K562 (cell line): ENCODE data around the gene CFL1. TPM values are rescaled to one million over a fixed set of nuclear protein-coding genes. Genes with fewer than 3 reads are reported as not detected.
A peak's percentile ranks its signal among the peaks of the same experiment; 100 is the strongest.

ENCODE experiments used
- CBFA2T2 ChIP-seq: fragments of 450-650 bp; conservative IDR thresholded peaks from 2 replicates; pipeline ENCODE4 v1.6.1; 2017; ENCODE audit warnings: mild to moderate bottlenecking
- DIDO1 ChIP-seq: fragments of 450-650 bp; IDR thresholded peaks from 2 replicates; pipeline ENCODE4 v1.6.1; 2016; ENCODE audit warnings: low read depth, missing biosample characterization, missing genetic modification characterization
- FOXA3 ChIP-seq, 2 experiments: fragments of 450-650 bp in 1 of 2; sonication (generic) in 1 of 2; formaldehyde crosslinking; IDR thresholded peaks in 1 of 2; conservative IDR thresholded peaks in 1 of 2; 2 replicates each; pipeline versions ENCODE4 v1.4.0 to v1.8.0; 2020 to 2022; ENCODE audit warnings: mild to moderate bottlenecking in 2 of 2, missing genetic modification reagents in 1 of 2
- LCOR ChIP-seq: sonication (generic); formaldehyde crosslinking; IDR thresholded peaks from 2 replicates; pipeline ENCODE4 v1.8.0; 2022; ENCODE audit warnings: mild to moderate bottlenecking, missing genetic modification reagents
- MLLT1 ChIP-seq, 2 experiments: fragments of 450-650 bp; IDR thresholded peaks; 2 replicates each; pipeline ENCODE4 v1.6.1; 2016
- NUFIP1 ChIP-seq: fragments of 450-650 bp; IDR thresholded peaks from 2 replicates; pipeline ENCODE4 v1.6.1; 2018; ENCODE audit not compliant: partially characterized antibody
- PBX2 ChIP-seq, 2 experiments: IDR thresholded peaks in 1 of 2; conservative IDR thresholded peaks in 1 of 2; 2 replicates each; pipeline ENCODE4 v1.6.1; 2016; ENCODE audit warnings: low read depth in 2 of 2, mild to moderate bottlenecking in 1 of 2, missing compliant biosample characterization in 1 of 2, missing genetic modification characterization in 1 of 2, moderate library complexity in 1 of 2
- PHB ChIP-seq: fragments of 250-450 bp; sonication (Bioruptor Pico); IDR thresholded peaks from 2 replicates; pipeline ENCODE4 v1.5.0; 2021
- SIN3A ChIP-seq, 2 experiments: fragments of 150-350 bp in 1 of 2; IDR thresholded peaks; 2 replicates each; pipeline ENCODE4 v1.6.1; 2011 to 2016; ENCODE audit warnings: borderline replicate concordance in 2 of 2, low read depth in 2 of 2, low read length in 2 of 2, mild to moderate bottlenecking in 2 of 2, moderate library complexity in 2 of 2; ENCODE audit not compliant: control insufficient read depth in 1 of 2
- SP1 ChIP-seq: sonication (generic); formaldehyde crosslinking; IDR thresholded peaks from 2 replicates; pipeline ENCODE4 v1.8.1; 2022; ENCODE audit warnings: mild to moderate bottlenecking, missing genetic modification reagents
- TAF15 ChIP-seq: fragments of 200-400 bp; formaldehyde crosslinking; IDR thresholded peaks from 2 replicates; pipeline ENCODE4 v1.6.1; 2017; ENCODE audit warnings: mild to moderate bottlenecking, low read depth, low read length, moderate library complexity
- TRIM28 ChIP-seq: fragments of 450-650 bp; IDR thresholded peaks from 2 replicates; pipeline ENCODE4 v1.6.1; 2017
- TSC22D4 ChIP-seq: fragments of 450-650 bp; IDR thresholded peaks from 2 replicates; pipeline ENCODE4 v1.6.1; 2016; ENCODE audit warnings: missing genetic modification characterization, missing biosample characterization, control low read depth
- ZC3H4 ChIP-seq: sonication (generic); formaldehyde crosslinking; IDR thresholded peaks from 2 replicates; pipeline ENCODE4 v1.9.0; 2021; ENCODE audit warnings: missing genetic modification reagents, borderline replicate concordance
- ZNF561 ChIP-seq: fragments of 450-650 bp; formaldehyde crosslinking; conservative IDR thresholded peaks from 2 replicates; pipeline ENCODE4 v1.4.0; 2020; ENCODE audit warnings: mild to moderate bottlenecking, moderate library complexity
- ZNF668 ChIP-seq: fragments of 250-450 bp; sonication (Bioruptor Pico); IDR thresholded peaks from 2 replicates; pipeline ENCODE4 v1.8.0; 2022; ENCODE audit warnings: mild to moderate bottlenecking, inconsistent platforms
- polyA plus RNA-seq, 8 experiments: library from polyadenylated mRNA; depleted of rRNA in 4 of 8; stranded (reverse) in 5 of 8; unstranded in 3 of 8; fragments of >200 nt; fragmentation: Nextera tagmentation in 2 of 8; fragmentation: Illumina TruSeq in 1 of 8; extraction: Ambion mirVana in 2 of 8; extraction: Trizol in 1 of 8; gene quantifications; 2 replicates each; pipeline versions ENCODE4 v1.2.1 to v1.2.3, GENCODE V29; 2011 to 2014; ENCODE audit warnings: inconsistent platforms in 1 of 8, missing spikeins in 1 of 8
- total RNA-seq, 7 experiments: library from RNA; depleted of rRNA in 6 of 7; stranded (reverse); fragments of >200 nt in 6 of 7; fragmentation: Illumina TruSeq in 2 of 7; extraction: Trizol in 2 of 7; gene quantifications; 2 replicates each; pipeline versions ENCODE4 v1.2.1 to v1.2.3, GENCODE V29; 2011 to 2021; ENCODE audit warnings: low replicate concordance in 1 of 7
- TF ChIP-seq, protein P1 (sequence below), 2 experiments: fragments of 200-800 bp in 1 of 2; sonication (Bioruptor generic) in 1 of 2; sonication (generic) in 1 of 2; formaldehyde crosslinking in 1 of 2; IDR thresholded peaks in 1 of 2; conservative IDR thresholded peaks in 1 of 2; 2 replicates each; pipeline versions ENCODE4 v1.5.0 to v1.6.1; 2016 to 2020; ENCODE audit warnings: missing compliant biosample characterization in 1 of 2, missing genetic modification characterization in 1 of 2, missing genetic modification reagents in 1 of 2
- TF ChIP-seq, protein P2 (sequence below): fragments of 450-650 bp; IDR thresholded peaks from 2 replicates; pipeline ENCODE4 v1.6.1; 2018; ENCODE audit not compliant: partially characterized antibody

CFL1 gene
- total and polyA plus RNA-seq, 9 of the 15 experiments (the other 6 are each of a cell fraction or from before 2014, with no cell fraction given), result 105 to 1,101 (median 859) TPM

DNA sequence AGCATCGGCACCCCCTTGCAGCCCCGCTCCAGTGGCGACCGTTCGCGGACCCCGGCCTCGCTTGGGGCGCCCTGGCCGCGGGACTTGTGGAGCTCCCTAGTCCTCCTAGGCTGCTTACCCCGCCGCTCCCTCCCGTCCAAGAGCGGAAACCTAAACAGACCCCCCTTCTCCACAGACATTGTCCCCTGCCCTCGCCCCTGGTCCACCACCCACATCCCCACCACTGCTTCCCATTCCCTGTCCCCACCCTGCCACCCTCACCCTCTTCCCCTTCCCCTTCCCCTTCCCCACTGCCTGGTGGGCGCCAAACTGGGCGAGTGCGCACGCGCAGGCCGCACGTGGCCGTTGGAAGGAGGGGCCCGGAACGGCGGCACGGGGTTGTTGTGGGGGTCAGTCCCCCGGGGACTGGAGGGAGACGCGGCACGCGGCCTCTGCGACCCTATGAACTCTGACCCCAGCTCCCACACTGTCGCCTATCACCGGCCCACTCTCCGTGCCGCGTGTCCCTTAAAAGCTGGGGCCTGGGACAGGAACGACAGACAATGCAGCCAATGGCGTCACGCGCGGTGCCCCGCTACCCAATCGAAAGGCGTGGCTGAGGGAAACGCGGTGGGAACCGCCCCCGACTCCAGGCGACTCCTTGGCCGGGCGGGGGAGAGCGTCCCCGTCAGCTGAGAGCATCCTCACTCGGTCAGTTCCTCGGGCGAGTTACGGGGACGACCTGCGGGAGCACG is 24.5 kb downstream of the CFL1 start, which contains the start of gene SNX32 (continued):
- TF ChIP-seq, protein P1, sequence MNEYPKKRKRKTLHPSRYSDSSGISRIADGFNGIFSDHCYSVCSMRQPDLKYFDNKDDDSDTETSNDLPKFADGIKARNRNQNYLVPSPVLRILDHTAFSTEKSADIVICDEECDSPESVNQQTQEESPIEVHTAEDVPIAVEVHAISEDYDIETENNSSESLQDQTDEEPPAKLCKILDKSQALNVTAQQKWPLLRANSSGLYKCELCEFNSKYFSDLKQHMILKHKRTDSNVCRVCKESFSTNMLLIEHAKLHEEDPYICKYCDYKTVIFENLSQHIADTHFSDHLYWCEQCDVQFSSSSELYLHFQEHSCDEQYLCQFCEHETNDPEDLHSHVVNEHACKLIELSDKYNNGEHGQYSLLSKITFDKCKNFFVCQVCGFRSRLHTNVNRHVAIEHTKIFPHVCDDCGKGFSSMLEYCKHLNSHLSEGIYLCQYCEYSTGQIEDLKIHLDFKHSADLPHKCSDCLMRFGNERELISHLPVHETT (CRISPR knock-in tag; conservative IDR thresholded peaks at IDR 0.05 in 1 of 2, IDR thresholded peaks at IDR 0.05 in 1 of 2), result no peak
- no peak for TF ChIP-seq ZNF561
- TF ChIP-seq PHB (CRISPR knock-in tag), result no peak
- no peak for TF ChIP-seq TSC22D4
- TF ChIP-seq MLLT1 (IDR thresholded peaks at IDR 0.05), result no peak
- TF ChIP-seq LCOR (CRISPR knock-in tag), result no peak
- TF ChIP-seq ZNF668 (CRISPR knock-in tag), result no peak
- peak; percentile 97 for TF ChIP-seq SP1 (CRISPR knock-in tag)
- TF ChIP-seq, protein P2, sequence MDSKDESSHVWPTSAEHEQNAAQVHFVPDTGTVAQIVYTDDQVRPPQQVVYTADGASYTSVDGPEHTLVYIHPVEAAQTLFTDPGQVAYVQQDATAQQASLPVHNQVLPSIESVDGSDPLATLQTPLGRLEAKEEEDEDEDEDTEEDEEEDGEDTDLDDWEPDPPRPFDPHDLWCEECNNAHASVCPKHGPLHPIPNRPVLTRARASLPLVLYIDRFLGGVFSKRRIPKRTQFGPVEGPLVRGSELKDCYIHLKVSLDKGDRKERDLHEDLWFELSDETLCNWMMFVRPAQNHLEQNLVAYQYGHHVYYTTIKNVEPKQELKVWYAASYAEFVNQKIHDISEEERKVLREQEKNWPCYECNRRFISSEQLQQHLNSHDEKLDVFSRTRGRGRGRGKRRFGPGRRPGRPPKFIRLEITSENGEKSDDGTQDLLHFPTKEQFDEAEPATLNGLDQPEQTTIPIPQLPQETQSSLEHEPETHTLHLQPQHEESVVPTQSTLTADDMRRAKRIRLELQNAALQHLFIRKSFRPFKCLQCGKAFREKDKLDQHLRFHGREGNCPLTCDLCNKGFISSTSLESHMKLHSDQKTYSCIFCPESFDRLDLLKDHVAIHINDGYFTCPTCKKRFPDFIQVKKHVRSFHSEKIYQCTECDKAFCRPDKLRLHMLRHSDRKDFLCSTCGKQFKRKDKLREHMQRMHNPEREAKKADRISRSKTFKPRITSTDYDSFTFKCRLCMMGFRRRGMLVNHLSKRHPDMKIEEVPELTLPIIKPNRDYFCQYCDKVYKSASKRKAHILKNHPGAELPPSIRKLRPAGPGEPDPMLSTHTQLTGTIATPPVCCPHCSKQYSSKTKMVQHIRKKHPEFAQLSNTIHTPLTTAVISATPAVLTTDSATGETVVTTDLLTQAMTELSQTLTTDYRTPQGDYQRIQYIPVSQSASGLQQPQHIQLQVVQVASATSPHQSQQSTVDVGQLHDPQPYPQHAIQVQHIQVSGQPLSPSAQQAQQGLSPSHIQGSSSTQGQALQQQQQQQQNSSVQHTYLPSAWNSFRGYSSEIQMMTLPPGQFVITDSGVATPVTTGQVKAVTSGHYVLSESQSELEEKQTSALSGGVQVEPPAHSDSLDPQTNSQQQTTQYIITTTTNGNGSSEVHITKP, result peak; percentile 45
- no peak for TF ChIP-seq SIN3A (IDR thresholded peaks at IDR 0.05; ENCODE audit: borderline replicate concordance in 2 of 2, control insufficient read depth in 1 of 2, low read depth in 2 of 2, low read length in 2 of 2)
- no peak for TF ChIP-seq FOXA3 (CRISPR knock-in tag; conservative IDR thresholded peaks at IDR 0.05 in 1 of 2, IDR thresholded peaks at IDR 0.05 in 1 of 2)
- no peak for TF ChIP-seq CBFA2T2
- TF ChIP-seq PBX2 (CRISPR knock-in tag; IDR thresholded peaks at IDR 0.05; ENCODE audit: low read depth), result peak; percentile 74
- peak; percentile 92 for TF ChIP-seq PBX2 (tag; conservative IDR thresholded peaks at IDR 0.05; ENCODE audit: low read depth)
- no peak for TF ChIP-seq NUFIP1
- TF ChIP-seq DIDO1 (tag), result no peak
- no peak for TF ChIP-seq ZC3H4 (CRISPR knock-in tag)
- TF ChIP-seq TRIM28, result no peak
- TF ChIP-seq TAF15, result no peak
